Upper lobe of right lung (tissue), 1 donor: ENCODE results near the gene MSI1. TPM values are rescaled to one million over a fixed set of nuclear protein-coding genes. Genes with fewer than 3 reads are reported as not detected.
A peak's percentile ranks its signal among the peaks of the same experiment; 100 is the strongest.

Source experiments
- ATAC-seq: fragments of 200-7000 bp; cut with Tn5 transposase; one replicate; pipeline ENCODE4 v1.9.1; 2020; ENCODE audit warnings: mild to moderate bottlenecking, moderate library complexity
- DNase-seq: peaks from one replicate; pipeline ENCODE4 v3.0.0-alpha.2; 2020
- H3K27ac ChIP-seq: fragments of 200-600 bp; one replicate; pipeline ENCODE4 v1.8.0; 2022
- H3K27me3 ChIP-seq: fragments of 200-600 bp; one replicate; pipeline ENCODE4 v1.8.0; 2022; ENCODE audit warnings: mild to moderate bottlenecking
- H3K36me3 ChIP-seq: fragments of 200-600 bp; one replicate; pipeline ENCODE4 v1.8.0; 2022
- H3K4me1 ChIP-seq: fragments of 200-600 bp; one replicate; pipeline ENCODE4 v1.8.0; 2022
- H3K4me3 ChIP-seq: fragments of 200-600 bp; one replicate; pipeline ENCODE4 v1.8.0; 2022; ENCODE audit warnings: mild to moderate bottlenecking
- H3K9me3 ChIP-seq: fragments of 200-600 bp; one replicate; pipeline ENCODE4 v1.8.0; 2022
- CTCF ChIP-seq: fragments of 200-600 bp; IDR thresholded peaks from one replicate; pipeline ENCODE4 v1.8.0; 2022; ENCODE audit warnings: antibody characterized with exemption
- intact Hi-C: fragments of 100-400 bp; cut with DNase I; formaldehyde crosslinking; loops from one replicate; pipeline ENCODE4 v1.11.0; 2022
- total RNA-seq: library from RNA; stranded (reverse); fragmentation: NEBNext Ultra II Directional; extraction: Animal tissue kit (Norgen Biotek cat#: 25700); gene quantifications from one replicate; pipeline ENCODE4 v1.2.1, GENCODE V29; 2021
- donor health status: DM: no; HTN: yes; CAD: no; lungs with severe emphysema.

MSI1 gene
- total RNA-seq, 1 donor from 2014 or later, result 0.46 TPM

- intact Hi-C loops, result no loop called here
- no peaks in the 10 kb centered on the region for H3K9me3 ChIP-seq
- H3K4me1 ChIP-seq, result no peaks in the 10 kb centered on the region
- H3K27me3 ChIP-seq, result peaks cover 22% of the 10 kb centered on the region
- no peak overlapping the region for H3K27ac ChIP-seq
- ATAC-seq (peak; percentile 49), DNase-seq (no peak)
- H3K4me3 ChIP-seq, result no peak overlapping the region
- TF ChIP-seq CTCF, result no peak
- H3K36me3 ChIP-seq, result no peaks in the 10 kb centered on the region
These were observed 19.9 kb upstream of the MSI1 start for GRCh38 chr12:120388691-120389481.

- Histone ChIP-seq H3K9me3 (no peaks in the 10 kb centered on the region), H3K27ac (no peak overlapping the region), H3K36me3 (no peaks in the 10 kb centered on the region), H3K4me1 (no peaks in the 10 kb centered on the region), H3K4me3 (no peak overlapping the region), H3K27me3 (peaks cover 23% of the 10 kb centered on the region)
- DNase-seq (no peak), ATAC-seq (no peak)
- intact Hi-C loops, result no loop called here
- no peak for TF ChIP-seq CTCF
These were observed 12.9 kb upstream of the MSI1 start for GRCh38 chr12:120381752-120382419.

- H3K4me3 ChIP-seq, result no peak overlapping the region
These were observed 9.1 kb upstream of the MSI1 start for GRCh38 chr12:120378036-120378435.

GRCh38 chr12:120377611-120378010, 8.6 kb upstream of the MSI1 start:
- Histone ChIP-seq H3K27ac (no peak overlapping the region), H3K4me3 (no peak overlapping the region), H3K27me3 (peaks cover 30% of the 10 kb centered on the region), H3K9me3 (no peaks in the 10 kb centered on the region), H3K36me3 (no peaks in the 10 kb centered on the region), H3K4me1 (no peaks in the 10 kb centered on the region)
- TF ChIP-seq CTCF, result no peak
- no peak for ATAC-seq
- DNase-seq, result no peak
- intact Hi-C loops, result no loop called here

More at GRCh38 chr12:120378036-120378435, 9.1 kb upstream of the MSI1 start:
- Histone ChIP-seq H3K9me3 (no peaks in the 10 kb centered on the region), H3K4me1 (no peaks in the 10 kb centered on the region), H3K27me3 (peaks cover 25% of the 10 kb centered on the region), H3K27ac (no peak overlapping the region), H3K36me3 (no peaks in the 10 kb centered on the region)
- no peak for TF ChIP-seq CTCF
- intact Hi-C loops, result no loop called here
- DNase-seq (no peak), ATAC-seq (no peak)

GRCh38 chr12:120376934-120377572, 8.1 kb upstream of the MSI1 start:
- Histone ChIP-seq H3K27me3 (peaks cover 32% of the 10 kb centered on the region), H3K9me3 (no peaks in the 10 kb centered on the region), H3K4me1 (no peaks in the 10 kb centered on the region), H3K36me3 (no peaks in the 10 kb centered on the region), H3K4me3 (no peak overlapping the region), H3K27ac (no peak overlapping the region)
- no peak for DNase-seq
- no peak for ATAC-seq
- intact Hi-C loops, result no loop called here
- TF ChIP-seq CTCF, result no peak
